Measurements from ENCODE around the gene ARMC5. TPM values are rescaled to one million over a fixed set of nuclear protein-coding genes. Genes with fewer than 3 reads are reported as not detected.
A peak's percentile ranks its signal among the peaks of the same experiment; 100 is the strongest.

Gene ARMC5
- total and polyA plus RNA-seq, 12 donors, result 3.8 to 11.9 (median 6.6) TPM

GRCh38 chr16:31507617-31507928 is 48.3 kb downstream of the ARMC5 start:
- intact Hi-C loops (cut with DNase I), result loop anchor here in 6 of 10 donors (5.0 to 10.0 kb wide), 5 partner anchors 35 to 357 kb away; partner anchors contain the start of gene TGFB1I1 (in 4 of the 6)
- ATAC-seq (peak in 3 of 8 donors; percentile 3 to 16 (median 9)), DNase-seq (no peak)
- H3K36me3 ChIP-seq, result peaks cover 0 to 15% (median 0%) of the 10 kb centered on the region in 9 donors
- peaks cover 5 to 64% (median 52%) of the 10 kb centered on the region in 9 donors for H3K4me1 ChIP-seq
- no peak for TF ChIP-seq CTCF (IDR thresholded peaks at IDR 0.05)
- H3K27me3 ChIP-seq, result no peaks in the 10 kb centered on the region
- H3K4me3 ChIP-seq, result peak overlapping the region; percentile 79 to 98 (median 88)
- peak overlapping the region; percentile 83 to 99 (median 95) for H3K27ac ChIP-seq
- no peaks in the 10 kb centered on the region for H3K9me3 ChIP-seq
- 1 to 2% methylated on average over 12 of the region's 12 CpGs for WGBS, 2 donors

GRCh38 chr16:31507929-31508705 is 48.8 kb downstream of the ARMC5 start, which contains the start of gene RUSF1:
RUSF1 (minus strand) TSS chr16:31508391; CDS start chr16:31508373, 18 bp downstream.
- WGBS, 2 donors, result 0% methylated on average over 64 to 65 of the region's 65 CpGs
- intact Hi-C loops (cut with DNase I), result loop anchor here in 7 of 10 donors (1.0 to 10.0 kb wide), 7 partner anchors 36 to 357 kb away; partner anchors contain the start of genes TGFB1I1 (in 4 of the 7) and ARMC5 (in 1 of the 7)
- ATAC-seq (peak; percentile 96 to 97 (median 97)), DNase-seq (peak; percentile 92 to 93)
- H3K27me3 ChIP-seq, result no peaks in the 10 kb centered on the region
- TF ChIP-seq CTCF (IDR thresholded peaks at IDR 0.05), result no peak
- H3K36me3 ChIP-seq, result peaks cover 0 to 15% (median 0%) of the 10 kb centered on the region in 9 donors
- H3K4me1 ChIP-seq, result peaks cover 5 to 58% (median 48%) of the 10 kb centered on the region in 9 donors
- peak within 1 kb of the TSS; percentile 83 to 99 (median 95) for H3K27ac ChIP-seq
- no peaks in the 10 kb centered on the region for H3K9me3 ChIP-seq
- H3K4me3 ChIP-seq, result peak within 1 kb of the TSS; percentile 79 to 98 (median 88)

- 10 to 11% methylated on average over 6 of the region's 6 CpGs for WGBS, 2 donors
Observed at GRCh38 chr16:31508706-31509195, 49.5 kb downstream of the ARMC5 start.

More at GRCh38 chr16:31508706-31509195, 49.5 kb downstream of the ARMC5 start:
- Histone ChIP-seq H3K27ac (peak overlapping the region; percentile 83 to 99 (median 95)), H3K36me3 (peaks cover 0 to 15% (median 0%) of the 10 kb centered on the region in 9 donors), H3K9me3 (no peaks in the 10 kb centered on the region), H3K27me3 (no peaks in the 10 kb centered on the region), H3K4me1 (peaks cover 5 to 52% (median 46%) of the 10 kb centered on the region in 9 donors), H3K4me3 (peak overlapping the region; percentile 79 to 98 (median 88))
- peak in 7 of 8 donors; percentile 2 to 35 (median 15) for ATAC-seq
- DNase-seq, result no peak
- no peak for TF ChIP-seq CTCF (IDR thresholded peaks at IDR 0.05)
- intact Hi-C loops (cut with DNase I), result loop anchor here in 7 of 10 donors (1.0 to 10.0 kb wide), 7 partner anchors 36 to 356 kb away; partner anchors contain the start of genes TGFB1I1 (in 4 of the 7) and ARMC5 (in 1 of the 7)
